HG03280 (cell line): ENCODE measurements around the gene MARVELD3.
"Not testable (repeated sequence)": the region's sequence is repeated elsewhere in the genome, so short reads cannot be mapped to it uniquely, and the experiment has no call there.

Experiments
- ATAC-seq: cut with Tn5 transposase; IDR thresholded peaks from one replicate; pipeline ENCODE4 v1.9.1; 2021; ENCODE audit warnings: mild to moderate bottlenecking, moderate library complexity; ENCODE audit not compliant: unreplicated experiment

Gene MARVELD3, protein sequence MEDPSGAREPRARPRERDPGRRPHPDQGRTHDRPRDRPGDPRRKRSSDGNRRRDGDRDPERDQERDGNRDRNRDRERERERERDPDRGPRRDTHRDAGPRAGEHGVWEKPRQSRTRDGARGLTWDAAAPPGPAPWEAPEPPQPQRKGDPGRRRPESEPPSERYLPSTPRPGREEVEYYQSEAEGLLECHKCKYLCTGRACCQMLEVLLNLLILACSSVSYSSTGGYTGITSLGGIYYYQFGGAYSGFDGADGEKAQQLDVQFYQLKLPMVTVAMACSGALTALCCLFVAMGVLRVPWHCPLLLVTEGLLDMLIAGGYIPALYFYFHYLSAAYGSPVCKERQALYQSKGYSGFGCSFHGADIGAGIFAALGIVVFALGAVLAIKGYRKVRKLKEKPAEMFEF

DNA sequence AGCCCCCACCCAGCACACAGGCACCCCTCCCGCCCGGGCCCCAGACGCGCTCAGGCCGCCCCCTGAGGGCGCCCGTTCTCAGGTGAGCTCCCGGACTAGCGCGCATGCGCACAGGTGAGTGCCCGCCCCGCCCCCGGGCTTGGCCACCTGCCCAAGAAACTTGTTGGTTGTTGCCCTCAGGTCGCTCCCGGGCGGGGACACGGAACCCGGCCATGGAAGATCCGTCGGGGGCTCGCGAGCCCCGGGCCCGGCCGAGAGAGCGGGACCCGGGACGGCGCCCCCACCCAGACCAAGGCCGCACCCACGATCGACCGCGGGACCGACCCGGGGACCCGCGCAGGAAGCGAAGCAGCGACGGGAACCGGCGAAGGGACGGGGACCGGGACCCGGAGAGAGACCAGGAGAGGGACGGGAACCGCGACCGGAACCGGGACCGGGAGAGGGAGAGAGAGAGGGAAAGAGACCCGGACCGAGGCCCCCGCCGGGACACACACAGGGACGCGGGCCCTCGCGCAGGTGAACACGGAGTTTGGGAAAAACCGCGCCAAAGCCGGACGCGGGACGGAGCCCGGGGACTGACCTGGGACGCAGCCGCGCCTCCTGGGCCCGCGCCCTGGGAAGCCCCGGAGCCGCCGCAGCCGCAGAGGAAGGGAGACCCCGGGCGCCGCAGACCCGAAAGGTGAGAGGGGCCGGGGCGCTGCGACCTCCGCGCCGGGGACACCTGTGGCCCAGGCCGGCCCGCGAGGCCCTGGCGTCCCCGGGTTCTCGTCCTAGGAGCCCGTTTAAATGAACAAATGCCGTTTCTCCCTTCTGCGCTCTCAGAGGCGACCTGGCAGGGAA is at the start of gene MARVELD3:
Gene MARVELD3 (plus strand): TSS at position 167 of the 840 bp plus-strand sequence. CDS start 46 bp downstream, at position 213.
- no peak for ATAC-seq

DNA sequence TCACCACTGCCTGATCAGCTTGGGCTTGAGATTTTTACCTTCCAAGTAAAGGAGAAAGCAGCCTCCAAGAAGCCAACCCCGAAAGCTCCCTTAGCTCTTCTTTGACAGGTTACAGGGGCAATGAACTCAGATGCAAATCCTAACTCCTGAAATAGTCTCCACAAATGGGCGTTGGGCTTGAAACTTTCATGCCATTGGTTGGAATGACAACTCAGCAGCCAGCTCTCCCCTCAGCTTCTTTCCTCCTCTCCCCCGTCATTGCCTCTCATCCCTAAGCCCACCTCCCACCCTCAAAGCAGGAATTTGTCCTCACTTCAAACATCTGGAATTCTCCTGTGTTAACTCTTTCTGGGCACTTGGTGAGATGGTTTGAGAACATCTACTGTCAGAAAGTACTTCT is 49.0 kb upstream of the MARVELD3 start, which contains the start of gene TAT:
Gene TAT (minus strand): TSS at position 122 of the 400 bp plus-strand sequence. CDS start 677 bp downstream, outside the sequence.
- no peak for ATAC-seq

DNA sequence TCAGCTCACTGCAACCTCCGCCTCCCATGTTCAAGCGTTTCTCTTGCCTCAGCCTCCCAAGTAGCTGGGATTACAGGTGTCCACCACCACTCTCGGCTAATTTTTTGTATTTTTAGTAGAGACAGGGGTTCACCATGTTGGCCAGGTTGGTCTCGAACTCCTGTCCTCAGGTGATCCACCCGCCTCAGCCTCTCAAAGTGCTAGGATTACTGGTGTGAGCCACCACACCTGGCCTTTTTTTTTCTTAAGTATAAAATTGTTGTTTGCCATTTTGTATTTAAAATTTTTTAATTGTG is 43.5 kb upstream of the MARVELD3 start:
- not testable (repeated sequence) for ATAC-seq

DNA sequence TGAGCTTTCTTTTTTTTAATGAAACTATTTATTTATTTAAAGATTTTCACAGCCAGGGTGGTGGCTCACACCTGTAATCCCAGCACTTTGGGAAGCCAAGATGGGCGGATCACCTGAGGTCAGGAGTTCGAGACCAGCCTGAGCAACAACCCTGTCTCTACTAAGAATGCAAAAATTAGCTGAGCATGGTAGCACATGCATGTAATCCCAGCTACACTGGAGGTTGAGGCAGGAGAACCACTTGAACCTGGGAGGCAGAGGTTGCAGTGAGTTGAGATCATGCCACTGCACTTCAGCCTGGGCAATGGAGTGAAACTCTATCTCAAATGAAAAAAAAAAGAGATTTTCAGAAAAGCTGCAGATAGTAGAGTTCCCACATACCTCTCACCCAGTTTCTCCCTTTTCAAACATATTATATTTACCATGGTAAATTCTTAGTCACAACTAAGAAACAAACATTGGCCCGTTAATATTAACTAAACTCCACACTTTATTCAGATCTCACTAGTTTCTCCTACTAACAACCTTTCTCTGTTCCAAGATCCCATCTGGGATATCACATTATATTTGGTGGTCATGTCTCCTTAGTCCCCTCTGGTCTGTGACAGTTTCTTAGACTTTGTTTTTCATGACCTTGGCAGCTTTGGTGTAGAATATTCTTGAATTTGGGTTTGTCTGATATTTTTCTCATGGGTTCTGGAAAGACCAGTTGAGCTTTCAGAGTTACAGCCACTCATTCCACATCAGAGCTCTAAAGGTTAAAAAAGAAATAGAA is 41.3 kb upstream of the MARVELD3 start:
- no peak for ATAC-seq

DNA sequence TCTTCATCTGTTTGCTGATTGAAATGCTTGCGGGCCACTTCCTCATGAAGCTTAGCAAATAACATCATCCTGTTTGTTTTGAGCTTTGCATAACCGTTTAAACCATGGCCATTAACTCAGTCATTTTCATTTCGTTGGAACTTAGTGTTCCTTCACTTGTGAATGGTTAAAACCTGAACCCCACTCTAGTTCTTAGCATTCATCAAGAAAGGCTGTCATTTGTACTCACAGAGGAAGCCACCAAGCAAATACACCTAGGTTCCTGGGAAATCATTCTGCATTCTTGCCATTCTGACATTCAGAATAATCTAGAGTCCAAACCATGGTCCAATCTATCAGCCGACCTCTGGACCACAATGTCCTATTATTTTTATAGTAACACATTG is 40.7 kb upstream of the MARVELD3 start:
- no peak for ATAC-seq

DNA sequence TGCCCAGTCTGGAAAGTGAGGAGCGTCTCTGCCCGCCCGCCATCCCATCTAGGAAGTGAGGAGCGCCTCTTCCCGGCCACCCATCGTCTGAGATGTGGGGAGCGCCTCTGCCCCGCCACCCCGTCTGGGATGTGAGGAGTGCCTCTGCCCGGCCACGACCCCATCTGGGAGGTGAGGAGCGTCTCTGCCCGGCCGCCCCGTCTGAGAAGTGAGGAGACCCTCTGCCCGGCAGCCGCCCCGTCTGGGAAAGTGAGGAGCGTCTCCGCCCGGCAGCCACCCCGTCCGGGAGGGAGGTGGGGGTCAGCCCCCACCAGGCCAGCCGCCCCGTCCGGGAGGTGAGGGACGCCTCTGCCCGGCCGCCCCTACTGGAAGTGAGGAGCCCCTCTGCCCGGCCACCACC is 36.6 kb upstream of the MARVELD3 start:
- ATAC-seq = not testable (repeated sequence)

DNA sequence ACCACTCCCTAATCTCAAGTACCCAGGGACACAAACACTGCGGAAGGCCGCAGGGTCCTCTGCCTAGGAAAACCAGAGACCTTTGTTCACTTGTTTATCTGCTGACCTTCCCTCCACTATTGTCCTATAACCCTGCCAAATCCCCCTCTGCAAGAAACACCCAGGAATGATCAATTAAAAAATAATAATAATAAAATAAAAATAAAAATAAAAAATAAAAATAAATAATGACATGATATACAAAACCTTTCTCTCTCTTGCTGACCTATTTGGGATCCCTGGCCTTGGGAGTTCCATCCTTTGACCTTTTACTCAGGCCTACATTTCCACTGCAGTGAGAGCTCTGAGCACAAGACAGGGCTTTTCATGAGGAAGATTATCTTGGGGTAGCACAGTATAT is 35.9 kb upstream of the MARVELD3 start:
- ATAC-seq = not testable (repeated sequence)

DNA sequence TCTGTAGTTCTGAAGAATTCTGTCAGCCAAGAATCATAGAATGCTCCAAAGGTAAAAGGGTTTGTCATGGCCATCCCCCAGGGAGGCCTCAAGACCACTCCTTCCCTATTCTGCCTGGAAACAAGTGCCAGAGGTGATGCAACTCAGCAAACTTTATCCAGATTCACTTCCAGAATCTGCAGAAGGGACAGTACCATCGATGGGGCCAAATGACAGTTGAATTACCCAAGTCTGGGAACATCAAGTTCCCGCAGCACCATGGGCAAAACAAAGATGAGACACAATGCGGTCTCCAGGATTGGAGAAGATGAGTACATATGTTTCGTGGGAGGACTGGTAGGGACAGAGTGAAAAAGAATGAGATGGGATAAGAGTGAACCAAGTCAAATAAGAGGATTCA is 35.4 kb upstream of the MARVELD3 start:
- no peak for ATAC-seq

DNA sequence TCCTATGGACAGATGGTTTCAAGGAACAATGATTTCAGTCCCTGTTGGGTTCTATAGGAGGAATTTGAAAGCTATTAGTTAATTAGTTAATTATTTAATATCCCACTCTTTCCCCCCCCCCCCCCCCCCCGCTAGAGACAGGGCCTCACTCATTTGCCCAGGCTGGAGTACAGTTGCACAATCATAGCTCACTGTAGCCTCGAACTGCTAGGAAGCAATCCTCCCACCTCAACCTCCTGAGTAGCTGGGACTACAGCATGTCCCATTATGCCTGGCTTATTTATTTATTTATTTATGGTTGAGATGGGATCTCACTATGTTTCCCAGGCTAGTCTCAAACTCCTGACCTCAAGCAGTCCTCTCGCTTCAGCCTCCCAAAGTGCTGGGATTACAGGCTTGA is 34.1 kb upstream of the MARVELD3 start:
- no peak for ATAC-seq

DNA sequence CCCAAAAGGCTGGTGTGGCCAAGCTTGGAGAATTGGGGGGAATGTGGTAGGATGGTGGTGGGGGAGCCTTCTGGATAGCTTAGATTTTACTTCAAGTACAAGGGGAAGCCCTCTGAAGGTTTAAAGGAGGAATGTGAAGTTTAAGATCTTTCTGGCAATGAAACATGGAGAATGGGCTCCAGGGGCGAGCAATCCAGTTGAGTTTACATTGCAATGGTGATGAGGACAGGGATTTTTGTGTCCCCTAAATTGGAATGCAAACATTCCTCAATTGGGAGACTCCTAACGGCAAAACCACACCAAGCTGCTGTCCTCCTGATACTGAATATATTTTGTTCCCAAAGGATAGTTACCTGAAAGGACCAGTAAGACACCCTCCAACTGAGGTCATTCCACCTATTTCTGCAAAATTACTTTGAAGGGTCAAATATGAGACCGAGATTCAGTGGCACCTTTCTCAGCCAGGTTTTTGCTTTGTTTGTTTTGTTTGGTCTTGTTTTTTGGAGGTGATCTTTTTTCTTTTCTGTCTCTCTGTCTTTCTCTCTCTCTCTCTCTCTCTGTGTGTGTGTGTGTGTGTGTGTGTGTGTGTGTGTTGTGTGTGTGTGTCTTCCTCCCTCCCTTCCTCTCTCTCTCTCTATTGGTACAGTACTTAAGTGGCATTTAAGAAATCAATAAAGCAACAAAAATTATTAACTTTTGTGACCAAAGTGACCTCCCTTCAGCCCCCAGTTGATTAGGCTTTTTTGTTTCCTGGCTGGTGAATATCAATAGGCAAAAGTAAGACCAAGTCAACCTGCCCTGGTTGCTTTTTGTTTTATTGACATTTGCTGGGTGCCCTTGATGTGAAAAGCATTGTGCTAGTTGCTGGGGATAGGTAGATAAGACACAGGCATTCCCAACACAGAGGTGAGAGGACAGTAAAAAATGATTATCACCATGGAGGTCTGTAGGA is 32.7 kb upstream of the MARVELD3 start:
- no peak for ATAC-seq

DNA sequence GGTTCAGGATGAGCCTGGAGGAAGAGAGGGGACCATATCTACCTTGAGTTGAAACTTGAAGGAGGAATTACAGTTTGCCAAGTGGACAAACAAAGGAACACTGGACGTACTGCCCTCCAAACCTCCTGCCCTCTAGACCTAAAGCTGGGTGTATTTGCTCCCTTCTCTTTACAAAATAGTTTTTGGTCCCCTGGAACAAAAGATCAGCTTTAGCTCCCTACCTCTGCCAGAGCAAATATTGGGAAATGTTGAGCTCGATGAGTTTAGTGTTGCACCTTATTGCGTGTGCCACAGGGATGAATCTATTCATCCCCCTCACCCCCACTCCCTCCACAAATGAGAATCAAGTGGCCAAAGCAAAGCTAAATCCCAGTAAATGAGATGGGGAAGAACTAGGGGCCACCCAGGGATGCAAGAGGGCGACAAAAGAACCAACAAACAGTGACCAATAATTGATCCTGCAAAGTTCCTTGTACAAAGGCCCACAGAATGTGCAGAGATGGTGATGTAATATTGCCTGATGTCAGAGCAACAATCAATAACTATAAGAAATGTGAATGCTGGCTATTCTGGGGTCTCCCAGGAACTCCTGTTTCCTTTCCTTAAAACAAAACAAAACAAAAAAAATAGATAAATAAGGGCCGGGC is 31.9 kb upstream of the MARVELD3 start:
- no peak for ATAC-seq

DNA sequence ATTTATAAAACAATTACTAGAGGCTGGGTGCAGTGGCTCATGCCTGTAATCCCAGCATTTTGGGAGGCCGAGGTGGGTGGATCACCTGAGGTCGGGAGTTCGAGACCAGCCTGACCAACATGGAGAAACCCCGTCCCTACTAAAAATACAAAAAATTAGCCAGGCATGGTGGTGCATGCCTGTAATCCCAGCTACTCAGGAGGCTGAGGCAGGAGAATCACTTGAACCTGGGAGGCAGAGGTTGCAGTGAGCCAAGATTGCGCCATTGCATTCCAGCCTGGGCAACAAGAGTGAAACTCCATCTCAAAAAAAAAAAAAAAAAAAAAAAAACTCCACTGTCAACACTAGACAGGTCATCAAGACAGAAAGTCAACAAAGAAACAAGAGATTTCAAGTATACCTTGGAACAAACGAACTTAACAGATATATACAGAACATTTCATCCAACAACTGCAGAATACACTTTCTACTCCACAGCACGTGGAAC is 30.6 kb upstream of the MARVELD3 start:
- ATAC-seq = not testable (repeated sequence)

DNA sequence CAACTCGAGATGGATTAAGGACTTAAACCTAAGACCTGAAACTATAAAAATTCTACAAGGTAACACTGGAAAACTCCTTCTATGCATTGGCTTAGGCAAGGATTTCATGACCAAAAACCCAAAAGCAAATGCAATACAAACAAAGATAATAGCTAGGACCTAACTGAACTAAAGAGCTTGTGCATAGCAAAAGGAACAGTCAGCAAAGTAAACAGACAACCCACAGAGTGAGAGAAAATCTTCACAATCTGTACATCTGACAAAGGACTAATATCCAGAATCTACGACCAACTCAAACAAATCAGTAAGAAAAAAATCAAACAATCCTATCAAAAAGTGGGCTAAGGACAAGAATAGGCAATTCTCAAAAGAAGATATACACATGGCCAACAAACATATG is 27.6 kb upstream of the MARVELD3 start:
- not testable (repeated sequence) for ATAC-seq

DNA sequence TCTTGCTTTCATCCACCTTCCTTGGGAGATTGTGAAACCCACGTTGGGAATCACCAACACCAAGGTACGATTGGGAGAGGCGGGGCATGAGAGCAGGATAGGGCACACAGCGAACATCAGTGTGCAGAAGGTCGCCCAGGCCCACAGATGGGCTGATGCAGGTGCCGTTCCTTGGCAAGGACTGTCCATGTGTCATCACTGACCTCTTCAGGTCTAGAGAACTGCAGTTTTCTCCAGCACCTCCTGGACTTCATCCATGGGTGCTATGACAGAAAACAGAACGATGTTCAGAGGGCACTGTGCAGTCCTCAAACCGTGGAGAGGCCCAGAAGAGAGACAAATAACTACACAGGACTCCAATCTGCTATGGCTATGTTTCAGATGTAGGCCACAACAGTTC is 25.2 kb upstream of the MARVELD3 start:
- ATAC-seq = no peak

DNA sequence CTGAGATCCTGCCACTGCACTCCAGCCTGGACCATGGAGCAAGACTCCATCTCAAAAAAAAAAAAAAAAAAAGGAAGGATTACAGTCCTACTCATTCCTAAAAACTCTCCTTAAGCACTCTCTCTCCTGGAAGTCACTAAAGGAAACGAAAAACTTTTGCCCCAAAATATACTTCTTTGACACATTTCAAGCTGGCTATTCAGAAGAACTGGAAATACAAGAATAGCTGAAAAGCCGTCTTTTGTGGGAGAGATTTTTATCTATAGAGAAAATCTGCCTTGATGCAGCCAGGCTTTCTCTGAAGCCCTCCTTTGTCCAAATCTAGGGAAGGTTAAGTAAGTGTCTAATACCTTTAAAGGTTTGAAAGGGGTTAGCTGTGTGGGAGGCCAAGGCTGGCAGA is 16.9 kb upstream of the MARVELD3 start:
- no peak for ATAC-seq

DNA sequence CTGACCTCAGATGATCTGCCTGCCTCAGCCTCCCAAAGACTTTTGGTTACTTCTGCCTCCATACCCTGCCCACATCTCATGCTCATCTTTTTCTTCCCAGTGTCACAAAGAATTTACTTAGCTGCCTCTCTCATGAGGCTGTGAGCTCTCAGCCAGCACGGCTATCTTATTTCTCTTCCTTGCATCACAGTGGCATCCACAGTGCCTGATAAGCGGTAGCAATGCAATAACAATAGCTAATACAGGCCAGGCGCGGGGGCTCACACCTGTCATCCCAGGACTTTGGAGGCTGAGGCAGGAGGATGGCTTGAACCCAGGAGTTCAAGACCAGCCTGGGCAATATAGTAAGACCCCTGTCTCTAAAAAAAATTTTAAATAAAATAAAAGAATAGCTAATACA is 15.5 kb upstream of the MARVELD3 start:
- no peak for ATAC-seq

DNA sequence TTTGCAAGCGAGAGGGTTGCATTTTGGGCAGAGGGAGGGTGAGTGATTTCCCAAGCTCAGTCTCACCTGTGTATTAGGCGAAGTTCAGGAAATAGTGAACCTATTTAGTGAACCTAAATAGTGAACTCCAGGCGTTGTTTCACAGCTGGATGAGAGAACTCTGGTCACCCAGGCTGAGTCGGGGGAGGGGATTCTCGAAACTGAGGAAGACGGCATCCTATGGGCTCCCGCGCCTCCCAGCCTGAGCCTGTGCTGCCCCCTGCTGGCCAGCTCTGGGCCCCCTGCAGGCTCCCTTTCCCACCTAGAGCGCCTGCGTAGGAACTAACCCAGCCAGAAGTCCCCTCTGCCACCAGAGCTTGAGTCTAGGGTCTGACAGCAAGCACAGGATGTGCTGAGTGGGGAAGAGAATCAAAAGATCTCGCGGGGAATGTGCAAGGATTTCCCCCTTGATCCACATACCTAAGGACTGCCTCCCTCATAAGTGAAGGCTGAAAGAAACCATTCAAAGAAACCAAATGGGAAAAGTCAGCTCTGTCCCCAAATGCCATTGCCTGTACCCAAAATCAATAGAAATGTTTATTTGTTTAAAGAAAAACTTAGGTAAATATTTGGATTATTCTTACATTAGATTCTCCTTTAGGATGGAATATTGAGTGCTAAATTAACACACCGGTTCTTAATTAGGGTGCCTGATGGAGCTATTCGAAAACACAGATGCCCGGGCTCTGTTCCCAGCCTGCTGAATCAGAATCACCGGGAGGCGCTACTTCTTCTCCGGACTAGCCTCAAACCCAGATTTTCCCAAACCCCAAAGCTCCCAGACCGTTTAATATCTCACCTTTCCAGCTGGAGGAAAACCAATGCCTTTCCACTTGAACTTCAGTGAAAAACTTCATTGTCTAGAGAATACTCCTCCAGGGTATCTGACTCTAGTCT is 14.8 kb upstream of the MARVELD3 start:
- peak; percentile 53 for ATAC-seq

DNA sequence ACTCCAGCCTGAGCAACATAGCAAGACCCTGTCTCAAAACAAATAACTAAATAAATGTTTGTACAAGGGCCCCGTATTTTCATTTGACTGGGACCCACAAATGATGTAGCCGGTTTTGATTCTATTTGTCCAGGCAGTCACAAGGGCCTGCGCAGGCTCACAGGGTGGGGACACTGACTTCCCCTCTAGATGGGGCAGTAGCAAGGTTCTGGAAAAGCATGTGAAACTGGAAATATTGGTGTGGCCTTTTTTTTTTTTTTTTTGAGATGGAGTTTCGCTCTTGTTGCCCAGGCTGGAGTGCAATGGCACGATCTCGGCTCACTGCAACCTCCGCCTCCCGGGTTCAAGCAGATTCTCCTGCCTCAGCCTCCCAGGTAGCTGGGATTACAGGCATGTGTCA is 11.0 kb upstream of the MARVELD3 start:
- not testable (repeated sequence) for ATAC-seq
